Colonic mucosa (tissue), 4 donors: Measurements from ENCODE around the gene ASPG. TPM values are rescaled to one million over a fixed set of nuclear protein-coding genes. Genes with fewer than 3 reads are reported as not detected.

Experiments
- DNase-seq: peaks from one replicate; pipeline ENCODE4 v3.0.0-alpha.2; 2020
- H3K27ac ChIP-seq: fragments of 200-600 bp; one replicate; pipeline ENCODE4 v1.8.0; 2021
- H3K27me3 ChIP-seq: fragments of 200-600 bp; one replicate; pipeline ENCODE4 v1.8.0; 2021
- H3K36me3 ChIP-seq: fragments of 200-600 bp; one replicate; pipeline ENCODE4 v1.8.0; 2021
- H3K4me1 ChIP-seq: fragments of 200-600 bp; one replicate; pipeline ENCODE4 v1.8.0; 2021; ENCODE audit warnings: mild to moderate bottlenecking
- H3K4me3 ChIP-seq: fragments of 200-600 bp; one replicate; pipeline ENCODE4 v1.8.0; 2021
- H3K9ac ChIP-seq, 2 donors: one replicate each; pipeline ENCODE4 v1.7.0; 2013; ENCODE audit warnings: control low read depth in 2 of 2, low read depth in 2 of 2, low read length in 2 of 2
- H3K9me3 ChIP-seq: fragments of 200-600 bp; one replicate; pipeline ENCODE4 v1.8.0; 2021
- intact Hi-C: fragments of 100-400 bp; cut with DNase I; formaldehyde crosslinking; loops from one replicate; pipeline ENCODE4 v1.14.1; 2022
- total RNA-seq, 2 donors: library from RNA; stranded (reverse); fragmentation: NEBNext Ultra II Directional in 1 of 2; extraction: Animal tissue kit (Norgen Biotek cat#: 25700) in 1 of 2; gene quantifications; one replicate each; pipeline ENCODE4 v1.2.1, GENCODE V29; 2021
- TF ChIP-seq, protein P1 (sequence below): fragments of 200-600 bp; IDR thresholded peaks from one replicate; pipeline ENCODE4 v1.8.0; 2022; ENCODE audit warnings: antibody characterized with exemption, mild to moderate bottlenecking
- donor health status: healthy.
- donor health status: DM: no; HTN: no; CAD: no.
- donor health status: DM: no; HTN: no; CAD: no.

Gene ASPG
- total RNA-seq, 2 donors from 2014 or later: 1.4 to 7.5 TPM

GRCh38 chr14:104049576-104050240 lies 35.8 kb upstream of the ASPG start:
- Histone ChIP-seq H3K4me3 (no peak overlapping the region), H3K4me1 (no peaks in the 10 kb centered on the region), H3K36me3 (no peaks in the 10 kb centered on the region), H3K27me3 (no peaks in the 10 kb centered on the region), H3K9me3 (no peaks in the 10 kb centered on the region), H3K9ac (no peak overlapping the region), H3K27ac (no peak overlapping the region)
- intact Hi-C loops: no loop called here
- TF ChIP-seq, protein P1, sequence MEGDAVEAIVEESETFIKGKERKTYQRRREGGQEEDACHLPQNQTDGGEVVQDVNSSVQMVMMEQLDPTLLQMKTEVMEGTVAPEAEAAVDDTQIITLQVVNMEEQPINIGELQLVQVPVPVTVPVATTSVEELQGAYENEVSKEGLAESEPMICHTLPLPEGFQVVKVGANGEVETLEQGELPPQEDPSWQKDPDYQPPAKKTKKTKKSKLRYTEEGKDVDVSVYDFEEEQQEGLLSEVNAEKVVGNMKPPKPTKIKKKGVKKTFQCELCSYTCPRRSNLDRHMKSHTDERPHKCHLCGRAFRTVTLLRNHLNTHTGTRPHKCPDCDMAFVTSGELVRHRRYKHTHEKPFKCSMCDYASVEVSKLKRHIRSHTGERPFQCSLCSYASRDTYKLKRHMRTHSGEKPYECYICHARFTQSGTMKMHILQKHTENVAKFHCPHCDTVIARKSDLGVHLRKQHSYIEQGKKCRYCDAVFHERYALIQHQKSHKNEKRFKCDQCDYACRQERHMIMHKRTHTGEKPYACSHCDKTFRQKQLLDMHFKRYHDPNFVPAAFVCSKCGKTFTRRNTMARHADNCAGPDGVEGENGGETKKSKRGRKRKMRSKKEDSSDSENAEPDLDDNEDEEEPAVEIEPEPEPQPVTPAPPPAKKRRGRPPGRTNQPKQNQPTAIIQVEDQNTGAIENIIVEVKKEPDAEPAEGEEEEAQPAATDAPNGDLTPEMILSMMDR: no peak
- DNase-seq: no peak

- Histone ChIP-seq H3K4me3 (no peak overlapping the region), H3K9me3 (no peaks in the 10 kb centered on the region), H3K9ac (no peak overlapping the region), H3K4me1 (no peaks in the 10 kb centered on the region), H3K36me3 (no peaks in the 10 kb centered on the region), H3K27ac (no peak overlapping the region), H3K27me3 (no peaks in the 10 kb centered on the region)
- DNase-seq: no peak
- intact Hi-C loops: no loop called here
- TF ChIP-seq, protein P1: no peak
These were observed 34.2 kb upstream of the ASPG start for GRCh38 chr14:104051092-104051813.

DNA sequence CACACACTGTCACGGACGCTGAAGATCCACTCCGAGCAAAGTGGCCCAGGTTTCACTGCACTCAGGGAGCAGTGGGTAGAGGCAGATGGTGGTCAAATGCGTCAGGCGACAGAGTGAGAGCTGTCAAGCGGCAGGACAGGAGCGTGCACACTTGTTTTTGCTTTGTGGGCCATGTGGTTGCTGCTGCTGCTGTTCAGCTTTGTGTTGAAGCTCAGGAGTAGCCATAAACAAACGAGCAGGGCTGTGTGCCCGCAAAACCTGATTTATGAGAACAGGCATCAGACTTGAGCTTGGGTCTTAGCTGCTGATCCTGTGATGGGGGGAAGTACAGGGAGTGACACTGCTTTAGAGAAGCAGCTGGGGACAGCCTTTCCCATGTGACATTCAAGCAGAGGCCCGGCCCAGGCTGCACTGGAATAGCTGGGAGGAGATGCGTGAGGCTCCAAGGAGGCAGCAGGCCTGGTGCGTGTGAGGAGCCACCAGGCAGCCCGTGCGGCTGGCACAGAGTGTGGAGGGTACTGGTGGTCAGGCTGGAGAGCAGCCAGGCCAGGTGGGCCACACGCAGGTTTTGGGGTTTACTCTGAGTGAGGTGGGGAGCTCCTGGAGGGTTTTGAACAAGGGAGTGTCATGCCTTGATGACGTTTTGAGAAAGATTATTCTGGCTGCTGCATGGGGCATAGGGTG lies 31.1 kb upstream of the ASPG start:
- no peak overlapping the region for H3K4me3 ChIP-seq
- no peak overlapping the region for H3K27ac ChIP-seq
- no peak for DNase-seq
- no peaks in the 10 kb centered on the region for H3K9me3 ChIP-seq
- no peaks in the 10 kb centered on the region for H3K36me3 ChIP-seq
- no peaks in the 10 kb centered on the region for H3K27me3 ChIP-seq
- TF ChIP-seq, protein P1: no peak
- intact Hi-C loops: no loop called here
- H3K4me1 ChIP-seq: no peaks in the 10 kb centered on the region
- no peak overlapping the region for H3K9ac ChIP-seq

- H3K9me3 ChIP-seq: no peaks in the 10 kb centered on the region
- no peak overlapping the region for H3K4me3 ChIP-seq
- H3K4me1 ChIP-seq: no peaks in the 10 kb centered on the region
- H3K27me3 ChIP-seq: no peaks in the 10 kb centered on the region
- no peak overlapping the region for H3K27ac ChIP-seq
- no peak overlapping the region for H3K9ac ChIP-seq
- DNase-seq: no peak
- TF ChIP-seq, protein P1: no peak
- H3K36me3 ChIP-seq: no peaks in the 10 kb centered on the region
- intact Hi-C loops: no loop called here
These were observed 23.2 kb upstream of the ASPG start for GRCh38 chr14:104062281-104062680.

- no peak overlapping the region for H3K4me3 ChIP-seq
- TF ChIP-seq, protein P1: no peak
- H3K4me1 ChIP-seq: no peaks in the 10 kb centered on the region
- H3K36me3 ChIP-seq: no peaks in the 10 kb centered on the region
- no peak overlapping the region for H3K9ac ChIP-seq
- DNase-seq: no peak
- intact Hi-C loops: no loop called here
- no peaks in the 10 kb centered on the region for H3K9me3 ChIP-seq
- H3K27ac ChIP-seq: no peak overlapping the region
- no peaks in the 10 kb centered on the region for H3K27me3 ChIP-seq
These were observed 21.5 kb upstream of the ASPG start for GRCh38 chr14:104064003-104064402.
